Neutrophil (primary cell): ENCODE measurements around the gene LILRB2.
"Not testable (repeated sequence)": the region's sequence is repeated elsewhere in the genome, so short reads cannot be mapped to it uniquely, and the experiment has no call there.

Experiments used
- H3K27ac ChIP-seq: fragments of 200-600 bp; sonication (generic); 2 replicates; pipeline ENCODE4 v1.5.1; 2016; ENCODE audit warnings: mild to moderate bottlenecking, moderate library complexity
- H3K27me3 ChIP-seq: fragments of 200-600 bp; sonication (generic); 2 replicates; pipeline ENCODE4 v1.6.0; 2016; ENCODE audit warnings: mild to moderate bottlenecking
- H3K36me3 ChIP-seq: fragments of 200-600 bp; sonication (generic); 2 replicates; pipeline ENCODE4 v1.5.1; 2017
- H3K4me1 ChIP-seq, 2 experiments: fragments of 200-600 bp in 1 of 2; sonication (generic) in 1 of 2; 1 replicate in 1 of 2; 2 replicates in 1 of 2; pipeline versions ENCODE4 v1.5.1 to v1.6.1; 2013 to 2016; ENCODE audit warnings: low read depth in 1 of 2, low read length in 1 of 2, mild to moderate bottlenecking in 1 of 2, moderate library complexity in 1 of 2; ENCODE audit not compliant: control insufficient read depth in 1 of 2, insufficient read depth in 1 of 2
- H3K4me3 ChIP-seq, 2 experiments: fragments of 200-600 bp in 1 of 2; sonication (generic) in 1 of 2; 1 replicate in 1 of 2; 2 replicates in 1 of 2; pipeline ENCODE4 v1.5.1; 2013 to 2016; ENCODE audit warnings: low read depth in 1 of 2, low read length in 1 of 2, mild to moderate bottlenecking in 1 of 2, moderate library complexity in 1 of 2
- H3K9me3 ChIP-seq: fragments of 200-600 bp; sonication (generic); 2 replicates; pipeline ENCODE4 v1.5.1; 2016
- TF ChIP-seq, protein P1 (sequence below): fragments of 200-600 bp; sonication (generic); IDR thresholded peaks from 2 replicates; pipeline ENCODE4 v1.5.1; 2016; ENCODE audit warnings: antibody characterized with exemption

LILRB2 gene

DNA sequence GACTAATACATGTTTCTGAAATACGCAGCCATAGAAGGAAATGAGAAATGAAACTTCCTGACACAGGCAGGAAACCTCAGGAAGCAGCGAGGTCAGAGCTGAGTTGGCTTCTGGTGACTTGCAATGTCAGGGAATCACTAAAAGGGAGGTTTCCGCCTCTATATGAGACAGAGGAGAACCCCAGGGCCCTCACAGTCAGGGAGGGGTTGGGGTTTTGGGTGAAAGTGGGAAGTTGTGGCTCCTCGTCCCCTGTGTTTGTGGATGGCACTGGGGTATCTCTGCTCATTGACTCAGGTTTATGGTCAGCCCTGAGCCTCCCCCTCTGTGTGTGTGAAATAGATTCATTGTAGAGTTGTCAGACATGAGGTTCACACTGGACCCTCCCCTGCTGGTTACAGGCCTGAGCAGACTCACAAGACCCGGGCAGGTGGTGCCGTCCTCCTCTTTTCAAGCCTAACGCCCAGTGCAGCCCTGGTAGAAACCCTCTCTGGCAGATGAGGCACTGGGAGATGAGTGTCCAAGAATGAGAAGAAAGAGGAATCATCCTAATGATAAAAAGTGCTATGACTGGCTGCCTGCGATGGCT is 32.8 kb downstream of the LILRB2 start:
- Histone ChIP-seq H3K27me3 (peaks cover 2% of the 10 kb centered on the region), H3K9me3 (no peaks in the 10 kb centered on the region), H3K4me1 (peaks cover 25 to 35% of the 10 kb centered on the region in 2 experiments), H3K4me3 (peak overlapping the region; percentile 33 to 41), H3K27ac (peak overlapping the region; percentile 94), H3K36me3 (no peaks in the 10 kb centered on the region)
- TF ChIP-seq, protein P1, sequence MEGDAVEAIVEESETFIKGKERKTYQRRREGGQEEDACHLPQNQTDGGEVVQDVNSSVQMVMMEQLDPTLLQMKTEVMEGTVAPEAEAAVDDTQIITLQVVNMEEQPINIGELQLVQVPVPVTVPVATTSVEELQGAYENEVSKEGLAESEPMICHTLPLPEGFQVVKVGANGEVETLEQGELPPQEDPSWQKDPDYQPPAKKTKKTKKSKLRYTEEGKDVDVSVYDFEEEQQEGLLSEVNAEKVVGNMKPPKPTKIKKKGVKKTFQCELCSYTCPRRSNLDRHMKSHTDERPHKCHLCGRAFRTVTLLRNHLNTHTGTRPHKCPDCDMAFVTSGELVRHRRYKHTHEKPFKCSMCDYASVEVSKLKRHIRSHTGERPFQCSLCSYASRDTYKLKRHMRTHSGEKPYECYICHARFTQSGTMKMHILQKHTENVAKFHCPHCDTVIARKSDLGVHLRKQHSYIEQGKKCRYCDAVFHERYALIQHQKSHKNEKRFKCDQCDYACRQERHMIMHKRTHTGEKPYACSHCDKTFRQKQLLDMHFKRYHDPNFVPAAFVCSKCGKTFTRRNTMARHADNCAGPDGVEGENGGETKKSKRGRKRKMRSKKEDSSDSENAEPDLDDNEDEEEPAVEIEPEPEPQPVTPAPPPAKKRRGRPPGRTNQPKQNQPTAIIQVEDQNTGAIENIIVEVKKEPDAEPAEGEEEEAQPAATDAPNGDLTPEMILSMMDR = no peak

DNA sequence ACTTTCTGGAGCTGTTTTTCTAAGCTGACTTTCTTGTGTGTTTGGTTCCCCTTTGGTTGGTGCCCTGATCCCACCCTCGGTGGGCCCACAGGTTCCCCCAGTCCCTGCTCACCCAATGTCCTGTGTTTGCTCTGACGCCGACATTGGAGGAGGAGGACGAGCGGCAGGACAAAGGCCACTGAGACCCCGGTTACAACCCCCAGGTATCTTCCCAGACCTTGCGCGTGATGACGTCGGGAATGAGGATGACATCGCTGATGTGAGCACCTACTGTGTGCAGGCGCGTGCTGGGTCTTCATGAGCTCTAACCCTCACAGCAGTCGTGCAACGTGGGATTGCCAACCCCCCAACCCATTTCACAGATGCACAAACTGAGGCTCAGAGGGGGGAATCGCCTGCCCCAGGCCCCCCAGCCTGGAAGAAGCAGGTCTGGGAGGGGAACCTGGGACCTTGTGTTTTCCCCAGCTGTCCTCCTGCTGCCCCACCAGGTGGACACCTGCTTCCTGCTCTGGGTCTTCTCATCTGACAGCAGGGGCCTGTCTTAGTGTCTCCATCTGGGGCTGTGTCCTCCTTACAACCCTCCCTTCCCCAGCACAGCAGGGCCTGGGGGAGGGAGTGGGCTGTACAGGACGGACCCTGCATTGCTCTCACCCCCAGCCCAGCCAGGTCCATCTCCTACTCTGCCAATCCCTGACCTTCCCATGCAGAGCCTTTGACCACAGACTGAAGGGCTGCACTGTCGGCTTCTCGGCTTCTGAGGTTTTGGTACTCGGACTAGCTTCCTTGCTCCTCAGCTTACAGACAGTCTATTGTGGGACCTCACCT is 33.6 kb downstream of the LILRB2 start:
- H3K4me3 ChIP-seq = peak overlapping the region; percentile 33 to 41
- H3K9me3 ChIP-seq = no peaks in the 10 kb centered on the region
- H3K36me3 ChIP-seq = no peaks in the 10 kb centered on the region
- peak overlapping the region; percentile 94 for H3K27ac ChIP-seq
- TF ChIP-seq, protein P1 = no peak
- H3K4me1 ChIP-seq = peaks cover 25 to 42% of the 10 kb centered on the region in 2 experiments
- H3K27me3 ChIP-seq = no peaks in the 10 kb centered on the region

DNA sequence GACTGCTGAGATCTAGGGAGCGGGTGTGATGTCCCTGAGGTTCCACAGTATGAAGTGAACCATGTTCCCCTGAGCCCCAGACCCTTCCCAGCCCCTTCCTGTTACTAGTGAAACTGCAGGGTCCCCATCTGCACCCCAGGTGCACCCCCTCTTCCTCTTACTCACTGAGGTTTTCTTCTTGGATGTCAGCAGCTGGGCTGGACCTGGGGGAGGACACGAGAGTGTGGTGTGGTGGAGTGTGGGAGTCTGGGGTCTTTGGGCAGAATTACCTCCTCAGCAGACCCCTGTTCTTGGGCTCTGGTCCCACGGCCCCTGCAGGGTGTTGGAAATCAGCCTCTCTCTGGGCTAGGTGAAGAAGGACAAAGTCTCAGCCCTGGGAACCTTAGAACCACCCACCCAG is 35.0 kb downstream of the LILRB2 start:
- no peak overlapping the region for H3K27ac ChIP-seq
- TF ChIP-seq, protein P1 = no peak

GRCh38 chr19:54243809-54244208 is 37.1 kb downstream of the LILRB2 start:
- peaks cover 18% of the 10 kb centered on the region for H3K36me3 ChIP-seq
- not testable (repeated sequence) for H3K27ac ChIP-seq, H3K4me3 ChIP-seq, H3K9me3 ChIP-seq, H3K27me3 ChIP-seq
- peaks cover 41 to 61% of the 10 kb centered on the region in 2 experiments for H3K4me1 ChIP-seq

More for the DNA sequence above, 35.0 kb downstream of the LILRB2 start:
- Histone ChIP-seq H3K4me3 (no peak overlapping the region), H3K9me3 (no peaks in the 10 kb centered on the region), H3K36me3 (no peaks in the 10 kb centered on the region), H3K4me1 (peaks cover 25 to 54% of the 10 kb centered on the region in 2 experiments), H3K27me3 (no peaks in the 10 kb centered on the region)

DNA sequence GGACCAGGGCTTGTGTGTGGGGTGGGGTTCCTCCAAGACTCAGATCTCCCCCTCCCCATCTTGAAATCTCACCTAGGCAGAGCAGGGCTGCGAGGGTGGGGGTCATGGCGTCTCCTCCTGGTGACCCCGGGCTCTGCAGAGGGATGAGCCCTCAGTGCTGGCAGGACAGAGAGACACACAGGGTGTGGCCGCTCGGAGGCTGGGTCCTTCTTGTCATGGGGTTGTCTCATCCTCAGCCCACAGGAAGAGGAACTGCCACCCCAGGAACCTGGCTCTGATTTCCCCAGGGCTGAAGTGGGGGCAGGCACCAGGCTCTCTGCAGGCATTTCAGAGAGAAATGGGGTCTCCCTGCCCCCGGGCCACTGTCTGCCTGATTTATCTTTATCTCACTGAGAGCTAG is 38.3 kb downstream of the LILRB2 start, which contains the start of gene LILRA6:
Gene LILRA6 (minus strand): TSS at position 145 of the 400 bp plus-strand sequence.
- H3K4me1 ChIP-seq = peaks cover 31 to 50% of the 10 kb centered on the region in 2 experiments
- H3K27me3 ChIP-seq, H3K9me3 ChIP-seq: not testable (repeated sequence)
- H3K27ac ChIP-seq = peak within 1 kb of the TSS; percentile 74
- H3K36me3 ChIP-seq = peaks cover 29% of the 10 kb centered on the region
- peak within 1 kb of the TSS; percentile 28 to 76 for H3K4me3 ChIP-seq

- not testable (repeated sequence) for H3K9me3 ChIP-seq, H3K27me3 ChIP-seq
- peak overlapping the region; percentile 28 to 76 for H3K4me3 ChIP-seq
- H3K36me3 ChIP-seq = peaks cover 33% of the 10 kb centered on the region
- H3K4me1 ChIP-seq = peaks cover 27 to 48% of the 10 kb centered on the region in 2 experiments
- H3K27ac ChIP-seq = peak overlapping the region; percentile 74
Observed at GRCh38 chr19:54242234-54242633, 38.7 kb downstream of the LILRB2 start.

GRCh38 chr19:54240372-54241336 is 40.3 kb downstream of the LILRB2 start:
- not testable (repeated sequence) for H3K9me3 ChIP-seq, H3K27me3 ChIP-seq
- Histone ChIP-seq H3K27ac (peak overlapping the region; percentile 63), H3K36me3 (peaks cover 49% of the 10 kb centered on the region), H3K4me1 (peaks cover 17 to 39% of the 10 kb centered on the region in 2 experiments), H3K4me3 (peak overlapping the region in 1 of 2 experiments; percentile 28)

DNA sequence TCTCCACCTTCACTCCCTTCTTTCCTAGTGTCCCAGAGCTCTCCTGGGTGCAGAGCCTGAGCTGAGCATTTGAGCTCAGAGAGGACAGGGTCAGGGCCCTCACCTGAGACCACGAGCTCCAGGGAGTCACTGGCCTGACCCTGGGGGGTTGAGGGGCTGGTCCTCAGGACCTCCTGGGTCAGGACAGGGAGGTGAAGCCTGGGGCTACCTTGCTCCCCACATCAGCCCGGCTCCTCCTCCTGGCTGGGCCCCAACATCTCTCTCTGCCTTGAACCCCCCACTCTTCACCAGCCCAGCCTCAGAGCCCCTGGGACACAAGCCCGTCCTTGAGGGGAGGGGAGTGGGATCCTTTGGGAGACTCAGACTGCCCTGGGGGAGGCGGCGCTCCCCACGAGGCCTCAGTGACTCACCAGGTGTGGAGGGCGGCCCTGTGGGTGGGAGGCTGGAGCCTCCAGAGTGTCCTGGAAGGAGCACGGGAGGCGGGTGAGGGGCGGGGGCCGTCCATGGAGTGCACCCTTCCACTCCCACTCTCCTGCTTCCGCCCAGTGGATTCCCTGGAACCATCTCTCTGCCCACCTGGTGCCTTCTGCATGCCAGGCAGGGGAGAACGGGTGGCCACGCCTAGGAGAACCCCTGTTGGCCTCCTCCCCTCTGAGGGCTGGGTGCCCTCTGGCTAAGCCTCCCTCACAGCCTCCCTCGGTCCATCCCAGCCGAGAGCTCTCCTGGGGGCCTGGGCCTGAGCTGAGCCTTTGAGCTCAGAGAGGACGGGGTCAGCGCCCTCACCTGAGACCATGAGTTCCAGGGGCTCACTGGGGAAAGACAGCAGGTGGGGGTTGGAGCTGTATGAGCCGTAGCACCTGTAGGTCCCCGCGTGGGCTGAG is 41.2 kb downstream of the LILRB2 start:
- H3K27me3 ChIP-seq, H3K4me3 ChIP-seq, H3K9me3 ChIP-seq: not testable (repeated sequence)
- Histone ChIP-seq H3K36me3 (peaks cover 55% of the 10 kb centered on the region), H3K4me1 (peaks cover 20 to 43% of the 10 kb centered on the region in 2 experiments), H3K27ac (peak overlapping the region; percentile 67)
